DMS 273 (cell line): ENCODE results near the gene CLEC2D.
"Not testable (repeated sequence)": the region's sequence is repeated elsewhere in the genome, so short reads cannot be mapped to it uniquely, and the experiment has no call there.

Experiments used
- DNase-seq: peaks from one replicate; lab custom pipeline; 2025; ENCODE audit not compliant: unreplicated experiment; lab: John Stamatoyannopoulos, UW

Gene CLEC2D

GRCh38 chr12:9651265-9651729, 18.2 kb upstream of the CLEC2D start:
- DNase-seq: no peak

- no peak for DNase-seq
Measured at GRCh38 chr12:9660046-9660445, 9.5 kb upstream of the CLEC2D start.

- no peak for DNase-seq
Measured at GRCh38 chr12:9661720-9662119, 7.8 kb upstream of the CLEC2D start.

- DNase-seq: no peak
Measured at GRCh38 chr12:9662488-9662887, 7.0 kb upstream of the CLEC2D start.

- no peak for DNase-seq
Measured at GRCh38 chr12:9667403-9668160, 1.9 kb upstream of the CLEC2D start.

- no peak for DNase-seq
Measured at GRCh38 chr12:9668161-9669018, 1.1 kb upstream of the CLEC2D start.

GRCh38 chr12:9669019-9669326, 540 bp upstream of the CLEC2D start:
- no peak for DNase-seq

GRCh38 chr12:9672340-9672739, 2.8 kb downstream of the CLEC2D start:
- DNase-seq: not testable (repeated sequence)

- DNase-seq: peak; percentile 37
Measured at GRCh38 chr12:9673404-9674225, 4.1 kb downstream of the CLEC2D start.

- DNase-seq: no peak
Measured at GRCh38 chr12:9674226-9674590, 4.7 kb downstream of the CLEC2D start.

- DNase-seq: not testable (repeated sequence)
Measured at GRCh38 chr12:9682508-9682907, 13.0 kb downstream of the CLEC2D start.

- DNase-seq: not testable (repeated sequence)
Measured at GRCh38 chr12:9682949-9683348, 13.4 kb downstream of the CLEC2D start.

GRCh38 chr12:9685366-9685765, 15.9 kb downstream of the CLEC2D start:
- DNase-seq: not testable (repeated sequence)

- no peak for DNase-seq
Measured at GRCh38 chr12:9685915-9686314, 16.4 kb downstream of the CLEC2D start.

- no peak for DNase-seq
Measured at GRCh38 chr12:9687228-9687627, 17.7 kb downstream of the CLEC2D start.

GRCh38 chr12:9692909-9693308, 23.4 kb downstream of the CLEC2D start:
- no peak for DNase-seq

- no peak for DNase-seq
Measured at GRCh38 chr12:9694241-9694640, 24.7 kb downstream of the CLEC2D start.

- DNase-seq: not testable (repeated sequence)
Measured at GRCh38 chr12:9695150-9695549, 25.6 kb downstream of the CLEC2D start.

GRCh38 chr12:9695661-9696060, 26.1 kb downstream of the CLEC2D start:
- DNase-seq: not testable (repeated sequence)

GRCh38 chr12:9697619-9698018, 28.1 kb downstream of the CLEC2D start:
- no peak for DNase-seq

GRCh38 chr12:9698681-9699080, 29.2 kb downstream of the CLEC2D start:
- DNase-seq: no peak
